Measurements from ENCODE around the gene DDX24. TPM values are rescaled to one million over a fixed set of nuclear protein-coding genes. Genes with fewer than 3 reads are reported as not detected.

DDX24 gene
- total and polyA plus RNA-seq, 7 experiments from 2014 or later: 190 to 438 (median 320) TPM

DNA sequence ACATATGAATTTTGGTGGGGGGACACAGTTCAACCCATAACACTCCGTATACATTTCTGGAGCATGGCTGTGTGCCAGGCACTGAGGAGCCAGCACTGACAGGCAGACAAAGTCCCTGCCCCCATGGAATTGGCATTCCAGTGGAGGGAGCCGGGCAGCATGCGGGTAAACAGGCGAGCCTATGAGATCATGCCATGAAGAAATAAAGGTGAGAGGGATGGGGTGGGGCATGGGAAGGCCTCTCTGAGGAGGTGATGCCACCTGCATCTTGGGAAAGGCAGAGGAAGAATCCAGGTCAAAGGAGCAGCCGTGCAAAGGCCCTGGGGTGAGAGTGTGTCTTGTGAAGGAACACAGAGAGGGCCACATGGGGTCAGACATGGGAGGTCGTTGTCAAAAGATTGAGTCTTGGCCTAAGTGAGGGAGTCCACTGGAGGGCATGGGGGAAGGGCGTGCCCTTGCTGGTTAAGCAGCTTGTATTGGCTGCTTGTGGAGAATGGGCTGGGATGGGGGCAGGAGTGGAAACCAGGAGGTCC, 51.3 kb downstream of the DDX24 start:
- ATAC-seq (no peak), DNase-seq (no peak)
- no peaks in the 10 kb centered on the region for H3K27me3 Mint-ChIP-seq
- intact Hi-C loops (cut with micrococcal nuclease): no loop called here
- no peak overlapping the region for H3K27ac Mint-ChIP-seq
- POLR2A ChIA-PET: interaction anchor here (0.7 kb wide), 1 partner anchor 121 kb away, joined by 3 read pairs; no protein-coding TSS in a partner anchor
- Histone ChIP-seq H3K4me3 (ENCODE audit: low read length) (no peak overlapping the region), H3K27ac (ENCODE audit: low read depth, low read length) (no peak overlapping the region), H3K4me1 (ENCODE audit: control insufficient read depth in 2 of 2, insufficient read depth in 2 of 2, low read length in 2 of 2) (peaks cover 5 to 12% of the 10 kb centered on the region in 2 donors), H3K27me3 (ENCODE audit: control insufficient read depth in 2 of 2, insufficient read depth in 2 of 2, low read length in 2 of 2) (no peaks in the 10 kb centered on the region), H3K9me3 (ENCODE audit: control insufficient read depth in 2 of 3, low read length in 3 of 3) (no peaks in the 10 kb centered on the region), H3K36me3 (ENCODE audit: control insufficient read depth in 2 of 3, insufficient read depth in 3 of 3, low read length in 3 of 3) (no peaks in the 10 kb centered on the region)
- H3K36me3 Mint-ChIP-seq: peaks cover 0 to 2% (median 0%) of the 10 kb centered on the region in 5 donors
- H3K4me3 Mint-ChIP-seq: no peak overlapping the region
- H3K4me1 Mint-ChIP-seq: peaks cover 10 to 21% (median 14%) of the 10 kb centered on the region in 7 donors
- no peaks in the 10 kb centered on the region for H3K9me3 Mint-ChIP-seq
- CTCF ChIA-PET: no interaction called here

DNA sequence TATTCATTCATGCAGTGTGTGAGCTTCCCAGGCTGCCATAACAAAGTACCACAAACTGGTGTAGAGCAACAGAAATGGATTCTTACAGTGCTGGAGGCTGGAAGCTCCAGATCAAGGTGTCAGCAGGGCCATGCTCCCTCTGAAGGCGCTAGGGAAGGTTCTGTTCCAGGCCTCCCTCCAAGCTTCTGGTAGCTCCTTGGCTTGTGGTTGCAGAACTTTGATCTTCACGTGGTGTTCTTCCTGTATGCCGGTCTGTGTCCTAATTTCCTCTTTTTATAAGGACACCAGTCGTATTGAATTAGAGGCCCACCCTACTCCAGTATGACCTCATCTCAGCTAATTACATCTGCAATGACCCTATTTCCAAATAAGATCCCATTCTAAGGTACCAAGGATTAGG, 51.7 kb downstream of the DDX24 start:
- Histone ChIP-seq H3K9me3 (ENCODE audit: control insufficient read depth in 2 of 3, low read length in 3 of 3) (no peaks in the 10 kb centered on the region), H3K4me3 (ENCODE audit: low read length) (no peak overlapping the region), H3K27ac (ENCODE audit: low read depth, low read length) (no peak overlapping the region), H3K27me3 (ENCODE audit: control insufficient read depth in 2 of 2, insufficient read depth in 2 of 2, low read length in 2 of 2) (no peaks in the 10 kb centered on the region), H3K4me1 (ENCODE audit: control insufficient read depth in 2 of 2, insufficient read depth in 2 of 2, low read length in 2 of 2) (peaks cover 5 to 12% of the 10 kb centered on the region in 2 donors), H3K36me3 (ENCODE audit: control insufficient read depth in 2 of 3, insufficient read depth in 3 of 3, low read length in 3 of 3) (no peaks in the 10 kb centered on the region)
- peaks cover 0 to 2% (median 0%) of the 10 kb centered on the region in 5 donors for H3K36me3 Mint-ChIP-seq
- ChIA-PET CTCF (interaction anchor here (1.2 kb wide), 1 partner anchor 89 kb away, joined by 3 read pairs; no protein-coding TSS in a partner anchor), POLR2A (interaction anchor here (0.5 to 0.7 kb wide), 2 partner anchors 50 to 153 kb away, joined by 3 read pairs; no protein-coding TSS in a partner anchor)
- peaks cover 0 to 2% (median 0%) of the 10 kb centered on the region in 5 donors for H3K27me3 Mint-ChIP-seq
- ATAC-seq: no peak
- intact Hi-C loops (cut with micrococcal nuclease): no loop called here
- peaks cover 10 to 21% (median 14%) of the 10 kb centered on the region in 7 donors for H3K4me1 Mint-ChIP-seq
- peak overlapping the region in 1 of 9 donors; percentile 1 for H3K27ac Mint-ChIP-seq
- DNase-seq: no peak
- peak overlapping the region in 2 of 10 donors; percentile 27 to 51 for H3K4me3 Mint-ChIP-seq
- H3K9me3 Mint-ChIP-seq: no peaks in the 10 kb centered on the region

- peaks cover 10 to 25% (median 14%) of the 10 kb centered on the region in 7 donors for H3K4me1 Mint-ChIP-seq
- DNase-seq (no peak), ATAC-seq (no peak)
- no peaks in the 10 kb centered on the region for H3K9me3 Mint-ChIP-seq
- Histone ChIP-seq H3K4me1 (ENCODE audit: control insufficient read depth in 2 of 2, insufficient read depth in 2 of 2, low read length in 2 of 2) (peaks cover 5 to 12% of the 10 kb centered on the region in 2 donors), H3K27me3 (ENCODE audit: control insufficient read depth in 2 of 2, insufficient read depth in 2 of 2, low read length in 2 of 2) (no peaks in the 10 kb centered on the region), H3K27ac (ENCODE audit: low read depth, low read length) (no peak overlapping the region), H3K9me3 (ENCODE audit: control insufficient read depth in 2 of 3, low read length in 3 of 3) (no peaks in the 10 kb centered on the region), H3K36me3 (ENCODE audit: control insufficient read depth in 2 of 3, insufficient read depth in 3 of 3, low read length in 3 of 3) (no peaks in the 10 kb centered on the region), H3K4me3 (ENCODE audit: low read length) (no peak overlapping the region)
- CTCF ChIA-PET: interaction anchor here (1.1 to 1.2 kb wide), 2 partner anchors 8 to 88 kb away, joined by 3 to 4 read pairs; no protein-coding TSS in a partner anchor
- intact Hi-C loops (cut with micrococcal nuclease): no loop called here
- peaks cover 0 to 2% (median 0%) of the 10 kb centered on the region in 5 donors for H3K36me3 Mint-ChIP-seq
- POLR2A ChIA-PET: interaction anchor here (0.5 to 0.7 kb wide), 2 partner anchors 49 to 153 kb away, joined by 3 read pairs; no protein-coding TSS in a partner anchor
- H3K27me3 Mint-ChIP-seq: peaks cover 0 to 2% (median 0%) of the 10 kb centered on the region in 5 donors
- H3K27ac Mint-ChIP-seq: peak overlapping the region in 3 of 9 donors; percentile 1 to 60 (median 50)
- H3K4me3 Mint-ChIP-seq: peak overlapping the region in 9 of 10 donors; percentile 16 to 75 (median 47)
Measured at GRCh38 chr14:94028450-94028826, 52.6 kb downstream of the DDX24 start.

DNA sequence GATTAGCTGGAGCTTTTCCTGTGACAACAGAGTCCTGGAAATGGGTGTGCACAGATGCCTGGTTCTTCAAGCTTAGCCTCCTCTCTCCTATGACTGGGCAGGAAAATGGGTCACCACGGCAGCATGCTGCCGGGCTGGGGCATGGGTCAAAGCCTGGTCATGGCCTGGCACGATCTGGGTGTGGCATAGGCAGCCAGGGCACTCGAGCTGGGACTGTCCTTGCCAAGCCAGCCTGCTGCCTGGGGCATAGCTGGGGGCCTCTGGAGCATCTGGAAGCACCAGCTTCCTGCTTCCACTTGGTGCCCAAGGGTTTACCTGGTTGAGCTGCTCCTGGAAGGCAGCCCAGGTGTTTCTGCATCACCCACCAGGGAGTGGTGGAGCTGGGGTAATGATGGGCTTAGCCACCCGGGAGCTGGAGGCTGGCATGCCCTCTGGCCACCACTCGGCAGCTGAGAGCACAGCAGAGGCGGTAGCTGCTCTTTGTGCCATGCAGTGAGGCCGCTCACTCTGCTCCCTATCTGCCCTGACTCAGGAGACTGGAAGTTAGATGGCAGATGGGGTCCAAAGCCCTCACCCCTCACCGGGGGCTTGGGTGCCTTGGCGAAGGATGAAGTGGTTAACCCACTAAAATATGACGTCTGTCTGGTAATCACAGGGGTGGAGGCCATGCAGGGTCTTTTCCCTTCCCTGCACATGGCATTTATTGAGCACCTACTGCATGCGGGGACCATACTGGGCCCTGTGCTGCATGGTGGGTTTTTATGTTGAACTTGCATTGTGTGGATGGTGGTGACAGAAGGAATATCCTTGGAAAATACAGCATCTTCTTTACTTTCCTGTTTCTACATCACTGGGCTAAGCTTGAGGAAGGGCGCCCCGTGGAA, 53.2 kb downstream of the DDX24 start:
- ATAC-seq (no peak), DNase-seq (no peak)
- H3K9me3 Mint-ChIP-seq: no peaks in the 10 kb centered on the region
- Histone ChIP-seq H3K27me3 (ENCODE audit: control insufficient read depth in 2 of 2, insufficient read depth in 2 of 2, low read length in 2 of 2) (no peaks in the 10 kb centered on the region), H3K9me3 (ENCODE audit: control insufficient read depth in 2 of 3, low read length in 3 of 3) (no peaks in the 10 kb centered on the region), H3K36me3 (ENCODE audit: control insufficient read depth in 2 of 3, insufficient read depth in 3 of 3, low read length in 3 of 3) (no peaks in the 10 kb centered on the region), H3K4me3 (ENCODE audit: low read length) (no peak overlapping the region), H3K4me1 (ENCODE audit: control insufficient read depth in 2 of 2, insufficient read depth in 2 of 2, low read length in 2 of 2) (peaks cover 5 to 12% of the 10 kb centered on the region in 2 donors), H3K27ac (ENCODE audit: low read depth, low read length) (no peak overlapping the region)
- H3K4me1 Mint-ChIP-seq: peaks cover 14 to 28% (median 14%) of the 10 kb centered on the region in 7 donors
- H3K36me3 Mint-ChIP-seq: peaks cover 0 to 2% (median 0%) of the 10 kb centered on the region in 5 donors
- intact Hi-C loops (cut with micrococcal nuclease): loop anchor here in 1 of 2 donors (2.0 kb wide), 1 partner anchor 15 kb away; no protein-coding TSS in a partner anchor
- ChIA-PET POLR2A (interaction anchor here (1.1 to 1.7 kb wide), 2 partner anchors 10 to 53 kb away, joined by 4 to 5 read pairs; partner anchors contain the start of genes DDX24 and IFI27L1), CTCF (interaction anchor here (0.6 to 1.3 kb wide), 4 partner anchors 9 to 154 kb away, joined by 3 to 4 read pairs (median 4); no protein-coding TSS in a partner anchor)
- H3K4me3 Mint-ChIP-seq: peak overlapping the region; percentile 45 to 75 (median 70)
- H3K27me3 Mint-ChIP-seq: peaks cover 0 to 2% (median 0%) of the 10 kb centered on the region in 5 donors
- H3K27ac Mint-ChIP-seq: peak overlapping the region in 4 of 9 donors; percentile 1 to 60 (median 43)

GRCh38 chr14:94026889-94027469, 54.0 kb downstream of the DDX24 start:
- peak overlapping the region in 1 of 9 donors; percentile 36 for H3K27ac Mint-ChIP-seq
- no peaks in the 10 kb centered on the region for H3K9me3 Mint-ChIP-seq
- DNase-seq: no peak
- no peaks in the 10 kb centered on the region for H3K36me3 ChIP-seq (ENCODE audit: control insufficient read depth in 2 of 3, insufficient read depth in 3 of 3, low read length in 3 of 3)
- no peaks in the 10 kb centered on the region for H3K9me3 ChIP-seq (ENCODE audit: control insufficient read depth in 2 of 3, low read length in 3 of 3)
- peaks cover 14 to 37% (median 18%) of the 10 kb centered on the region in 7 donors for H3K4me1 Mint-ChIP-seq
- no peak for ATAC-seq
- no peak overlapping the region for H3K27ac ChIP-seq (ENCODE audit: low read depth, low read length)
- peaks cover 0 to 2% (median 0%) of the 10 kb centered on the region in 5 donors for H3K27me3 Mint-ChIP-seq
- no peaks in the 10 kb centered on the region for H3K27me3 ChIP-seq (ENCODE audit: control insufficient read depth in 2 of 2, insufficient read depth in 2 of 2, low read length in 2 of 2)
- ChIA-PET CTCF (interaction anchor here (0.6 to 1.3 kb wide), 3 partner anchors 56 to 154 kb away, joined by 3 to 4 read pairs (median 3); no protein-coding TSS in a partner anchor), POLR2A (interaction anchor here (0.9 to 1.7 kb wide), 3 partner anchors 9 to 109 kb away, joined by 3 to 5 read pairs (median 4); partner anchors contain the start of genes DDX24 and IFI27L1)
- H3K4me3 Mint-ChIP-seq: peak overlapping the region; percentile 45 to 75 (median 68)
- H3K36me3 Mint-ChIP-seq: peaks cover 0 to 2% (median 0%) of the 10 kb centered on the region in 5 donors
- intact Hi-C loops (cut with micrococcal nuclease): loop anchor here (1.0 to 2.0 kb wide), 7 partner anchors 14 to 147 kb away; partner anchors contain the start of genes DDX24 (in 2 of the 2), IFI27L1 (in 2 of the 2), ASB2 (in 1 of the 2) and PPP4R4 (in 1 of the 2)
- H3K4me3 ChIP-seq (ENCODE audit: low read length): peak overlapping the region; percentile 51
- H3K4me1 ChIP-seq (ENCODE audit: control insufficient read depth in 2 of 2, insufficient read depth in 2 of 2, low read length in 2 of 2): peaks cover 5 to 12% of the 10 kb centered on the region in 2 donors

Data from naive thymus-derived CD4-positive, alpha-beta T cell (primary cell).